K562 (cell line): Measurements from ENCODE around the gene SPTSSA. TPM values are rescaled to one million over a fixed set of nuclear protein-coding genes. Genes with fewer than 3 reads are reported as not detected.

Experiments
- ATAC-seq: fragments of 200-7000 bp; cut with Tn5 transposase; 3 replicates; pipeline ENCODE4 v1.9.1; 2020; ENCODE audit warnings: moderate library complexity
- BruUV-seq: library from RNA; stranded (reverse); fragments of 400-500 nt; replicated peaks from 2 replicates; lab custom pipeline; 2021; lab: Mats Ljungman, UMichigan
- CTCF ChIA-PET: fragments of 300-600 bp; formaldehyde crosslinking; extraction: SDS; loops from one replicate; lab custom pipeline; 2021; ENCODE audit warnings: low intra/inter-chr PET ratio; lab: Yijun Ruan, JAX
- POLR2A ChIA-PET: fragments of 300-600, 350-650 bp; sonication (Branson Sonifier 250); formaldehyde crosslinking; extraction: SDS; loops from one replicate; lab custom pipeline; 2021; ENCODE audit warnings: antibody characterized with exemption, inconsistent platforms; lab: Yijun Ruan, JAX
- DNase-seq, 4 experiments: peaks; one replicate each; pipeline versions ENCODE4 v3.0.0 to v3.0.0-alpha.2; 2011 to 2018; ENCODE audit warnings: low spot score in 3 of 4, mixed read lengths in 3 of 4; ENCODE audit errors: extremely low read depth in 1 of 4
- FAIRE-seq: peaks from 2 replicates; lab custom pipeline; 2011; peaks lifted over from hg19 to GRCh38; lab: Jason Lieb, UNC
- H2AFZ ChIP-seq: 2 replicates; pipeline ENCODE4 v1.6.0; 2011; ENCODE audit warnings: low read depth, low read length, control low read depth, inconsistent platforms
- H3K27ac ChIP-seq: fragments of 200-600 bp; 3 replicates; pipeline ENCODE4 v1.8.0; 2011; ENCODE audit warnings: low read depth, mild to moderate bottlenecking, control low read depth, inconsistent platforms, low read length, moderate library complexity, mixed read lengths; ENCODE audit errors: extremely low read depth
- H3K27me3 ChIP-seq, 2 experiments: fragments of 300-600 bp in 1 of 2; 2 replicates in 1 of 2; 3 replicates in 1 of 2; pipeline versions ENCODE4 v1.6.0 to v1.8.0; 2011; ENCODE audit warnings: inconsistent platforms in 2 of 2, low read length in 2 of 2, mild to moderate bottlenecking in 1 of 2, mixed read lengths in 1 of 2, moderate library complexity in 1 of 2; ENCODE audit not compliant: control insufficient read depth in 2 of 2, insufficient read depth in 2 of 2
- H3K36me3 ChIP-seq: fragments of 300-600 bp; 3 replicates; pipeline ENCODE4 v1.8.0; 2011; ENCODE audit warnings: mild to moderate bottlenecking, low read length, inconsistent platforms; ENCODE audit not compliant: control insufficient read depth, insufficient read depth
- H3K4me1 ChIP-seq, 2 experiments: fragments of 200-600 bp in 1 of 2; replicated peaks in 1 of 2; 2 replicates in 1 of 2; 3 replicates in 1 of 2; pipeline versions ENCODE4 v1.5.1 to v1.8.0; 2011; ENCODE audit warnings: inconsistent platforms in 2 of 2, low read length in 2 of 2, mild to moderate bottlenecking in 1 of 2, mixed read lengths in 1 of 2, moderate library complexity in 1 of 2; ENCODE audit not compliant: control insufficient read depth in 2 of 2, insufficient read depth in 2 of 2
- H3K4me2 ChIP-seq: 2 replicates; pipeline ENCODE4 v1.6.1; 2011; ENCODE audit warnings: low read length, control low read depth, inconsistent platforms, mixed read lengths; ENCODE audit not compliant: insufficient read depth
- H3K4me3 ChIP-seq: fragments of 200-600 bp; sonication (generic), shearing (Covaris generic); 2 replicates; pipeline ENCODE4 v1.5.1; 2016; ENCODE audit warnings: control low read depth, inconsistent platforms
- H3K79me2 ChIP-seq: fragments of 200-600 bp; 3 replicates; pipeline ENCODE4 v1.8.0; 2011; ENCODE audit warnings: low read length, inconsistent platforms; ENCODE audit not compliant: control insufficient read depth, insufficient read depth
- H3K9ac ChIP-seq, 2 experiments: 2 replicates each; pipeline versions ENCODE4 v1.6.0 to v1.6.1; 2011; ENCODE audit warnings: low read depth in 2 of 2, low read length in 2 of 2, control low read depth in 1 of 2, inconsistent platforms in 1 of 2, mild to moderate bottlenecking in 1 of 2, mixed read lengths in 1 of 2; ENCODE audit not compliant: insufficient read depth in 1 of 2
- H3K9me1 ChIP-seq: one replicate; pipeline ENCODE4 v1.6.0; 2011; ENCODE audit warnings: inconsistent platforms, mild to moderate bottlenecking, low read length, moderate library complexity; ENCODE audit not compliant: control insufficient read depth, insufficient read depth
- H3K9me3 ChIP-seq: replicated peaks from 2 replicates; pipeline ENCODE4 v1.5.1; 2011; ENCODE audit warnings: low read depth, low read length, inconsistent platforms; ENCODE audit not compliant: control insufficient read depth, insufficient read depth
- H4K20me1 ChIP-seq: replicated peaks from 2 replicates; pipeline ENCODE4 v1.6.1; 2011; ENCODE audit warnings: low read length, inconsistent platforms, mixed read lengths; ENCODE audit not compliant: control insufficient read depth, insufficient read depth
- DDX20 ChIP-seq: fragments of 450-650 bp; IDR thresholded peaks from 2 replicates; pipeline ENCODE4 v1.6.1; 2016; ENCODE audit warnings: missing genetic modification characterization, low read depth, mild to moderate bottlenecking, missing compliant biosample characterization, moderate library complexity
- LCOR ChIP-seq: sonication (generic); formaldehyde crosslinking; IDR thresholded peaks from 2 replicates; pipeline ENCODE4 v1.8.0; 2022; ENCODE audit warnings: mild to moderate bottlenecking, missing genetic modification reagents
- MIER1 ChIP-seq: fragments of 450-650 bp; IDR thresholded peaks from 2 replicates; pipeline ENCODE4 v1.6.1; 2016; ENCODE audit warnings: antibody characterized with exemption, mild to moderate bottlenecking, low read depth
- NFE2 ChIP-seq: IDR thresholded peaks from 2 replicates; pipeline ENCODE4 v1.6.1; 2014; ENCODE audit warnings: antibody characterized with exemption, low read depth
- NFYB ChIP-seq: IDR thresholded peaks from 2 replicates; pipeline ENCODE4 v1.6.1; 2011; ENCODE audit warnings: mild to moderate bottlenecking, moderate library complexity; ENCODE audit not compliant: insufficient read length; ENCODE audit errors: extremely low read depth
- OTX1 ChIP-seq: fragments of 450-650 bp; formaldehyde crosslinking; IDR thresholded peaks from 2 replicates; pipeline ENCODE4 v1.4.0; 2022; ENCODE audit warnings: mild to moderate bottlenecking
- PCBP2 ChIP-seq: fragments of 200-400 bp; formaldehyde crosslinking; IDR thresholded peaks from 2 replicates; pipeline ENCODE4 v1.6.1; 2018; ENCODE audit warnings: low read length, low read depth, mild to moderate bottlenecking, moderate library complexity; ENCODE audit not compliant: poor library complexity, severe bottlenecking
- RNF2 ChIP-seq: sonication (generic); IDR thresholded peaks from 2 replicates; pipeline ENCODE4 v1.6.1; 2016
- TRIM28 ChIP-seq: fragments of 450-650 bp; IDR thresholded peaks from 2 replicates; pipeline ENCODE4 v1.6.1; 2017
- TSHZ1 ChIP-seq: fragments of 250-450 bp; sonication (Bioruptor Pico); IDR thresholded peaks from 2 replicates; pipeline ENCODE4 v1.4.0; 2020; ENCODE audit warnings: mild to moderate bottlenecking, moderate library complexity
- WHSC1 ChIP-seq: IDR thresholded peaks from one replicate; pipeline ENCODE4 v1.6.1; 2012; ENCODE audit warnings: low read length, control low read depth, inconsistent platforms
- ZNF174 ChIP-seq: fragments of 250-450 bp; sonication (Bioruptor Pico); IDR thresholded peaks from 2 replicates; pipeline ENCODE4 v1.4.0; 2020; ENCODE audit warnings: mild to moderate bottlenecking
- ZNF282 ChIP-seq: sonication (generic); formaldehyde crosslinking; IDR thresholded peaks from 2 replicates; pipeline ENCODE4 v1.8.1; 2023; ENCODE audit warnings: missing genetic modification reagents
- WGBS: fragments of 100-300 bp; shearing (Covaris generic); methylation state at CpG from one replicate; pipeline ENCODE4 v1.1.6; 2016; ENCODE audit warnings: low coverage, mixed read lengths; ENCODE audit not compliant: insufficient coverage; ENCODE audit errors: missing lambda C conversion rate; 5-methylcytosine and 5-hydroxymethylcytosine counted together
- in situ Hi-C: fragments of 300-500 bp; cut with MboI; formaldehyde crosslinking; loops from 4 replicates; pipeline ENCODE4 v1.15.0; 2018; ENCODE audit warnings: inconsistent platforms, mixed read lengths
- intact Hi-C: fragments of 100-400 bp; cut with micrococcal nuclease; formaldehyde crosslinking; loops from 2 replicates; pipeline ENCODE4 v1.14.2; 2022
- polyA plus RNA-seq, 8 experiments: library from polyadenylated mRNA; depleted of rRNA in 4 of 8; stranded (reverse) in 5 of 8; unstranded in 3 of 8; fragments of >200 nt; fragmentation: Nextera tagmentation in 2 of 8; fragmentation: Illumina TruSeq in 1 of 8; extraction: Ambion mirVana in 2 of 8; extraction: Trizol in 1 of 8; gene quantifications; 2 replicates each; pipeline versions ENCODE4 v1.2.1 to v1.2.3, GENCODE V29; 2011 to 2014; ENCODE audit warnings: inconsistent platforms in 1 of 8, missing spikeins in 1 of 8
- total RNA-seq, 7 experiments: library from RNA; depleted of rRNA in 6 of 7; stranded (reverse); fragments of >200 nt in 6 of 7; fragmentation: Illumina TruSeq in 2 of 7; extraction: Trizol in 2 of 7; gene quantifications; 2 replicates each; pipeline versions ENCODE4 v1.2.1 to v1.2.3, GENCODE V29; 2011 to 2021; ENCODE audit warnings: low replicate concordance in 1 of 7

Gene SPTSSA
- total and polyA plus RNA-seq, 9 of the 15 experiments (the other 6 are each of a cell fraction or from before 2014, with no cell fraction given) = 6.8 to 35.7 (median 22.0) TPM

- H3K9me1 ChIP-seq = no peaks in the 10 kb centered on the region
- peaks cover 0 to 13% of the 10 kb centered on the region in 2 experiments; a peak in 3 of 5 replicates for H3K4me1 ChIP-seq
- H3K4me2 ChIP-seq = no peak overlapping the region
- ChIA-PET CTCF (no interaction called here), POLR2A (no interaction called here)
- H3K9me3 ChIP-seq = no peaks in the 10 kb centered on the region
- no peaks in the 10 kb centered on the region for H3K36me3 ChIP-seq
- no peak overlapping the region for H3K9ac ChIP-seq
- TF ChIP-seq ZNF282 (no peak), RNF2 (no peak), ZNF174 (no peak), TSHZ1 (no peak), DDX20 (no peak), NFYB (no peak), NFE2 (no peak), MIER1 (no peak), WHSC1 (no peak), LCOR (CRISPR knock-in tag) (no peak), OTX1 (CRISPR knock-in tag) (no peak), TRIM28 (no peak), PCBP2 (no peak)
- intact Hi-C loops (no loop called here), in situ Hi-C loops (no loop called here)
- H3K27me3 ChIP-seq = no peaks in the 10 kb centered on the region
- ATAC-seq = no peak
- FAIRE-seq = no peak
- H4K20me1 ChIP-seq = no peaks in the 10 kb centered on the region
- no TSS peak for BruUV-seq
- 49% methylated on average over 2 of the region's 2 CpGs for WGBS
- no peak overlapping the region for H2AFZ ChIP-seq
- no peak overlapping the region for H3K4me3 ChIP-seq
- no peaks in the 10 kb centered on the region for H3K79me2 ChIP-seq
- no peak overlapping the region for H3K27ac ChIP-seq
- DNase-seq = no peak
Measured at GRCh38 chr14:34502001-34502400, 40.0 kb upstream of the SPTSSA start.
